22Rv1 (cell line): Measurements from ENCODE around the gene GRM8.

Experiments
- CTCF ChIP-seq: fragments of 450-650 bp; IDR thresholded peaks from 2 replicates; pipeline ENCODE4 v1.5.1; 2017; ENCODE audit warnings: mild to moderate bottlenecking
- ZFX ChIP-seq: fragments of 450-650 bp; IDR thresholded peaks from 2 replicates; pipeline ENCODE4 v1.6.1; 2017; ENCODE audit warnings: antibody characterized with exemption, borderline replicate concordance

GRCh38 chr7:127107601-127108007 is 145.1 kb downstream of the GRM8 start:
- TF ChIP-seq CTCF, result peak; percentile 86
- TF ChIP-seq ZFX, result no peak
